ENCODE data around the gene OR51A2. TPM values are rescaled to one million over a fixed set of nuclear protein-coding genes. Genes with fewer than 3 reads are reported as not detected.

The OR51A2 gene
- total RNA-seq, 2 experiments from 2014 or later, result not detected

DNA sequence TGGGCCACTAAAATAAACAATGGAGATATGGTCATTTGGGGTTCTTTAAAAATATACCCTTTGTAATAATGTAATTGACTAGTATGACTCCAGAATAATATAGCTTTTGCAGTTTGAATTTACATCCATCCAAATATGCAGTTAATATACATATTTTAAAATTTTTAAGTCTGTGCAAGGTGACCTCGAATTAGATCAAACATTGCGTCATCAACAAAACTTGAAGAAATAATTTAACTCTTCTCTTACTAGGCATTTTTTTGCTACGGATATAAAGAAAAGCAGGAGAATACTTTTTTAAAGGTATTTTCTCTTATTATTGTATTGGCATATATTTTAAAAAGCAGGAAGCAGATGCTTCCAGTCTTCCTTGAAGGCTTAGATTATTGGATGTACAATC is 18.8 kb downstream of the OR51A2 start:
- Mint-ChIP-seq H3K27me3 (peaks cover 8% of the 10 kb centered on the region), H3K9me3 (peaks cover 5% of the 10 kb centered on the region), H3K4me3 (no peak overlapping the region), H3K36me3 (ENCODE audit: low read depth) (no peaks in the 10 kb centered on the region), H3K4me1 (ENCODE audit: low read depth) (no peaks in the 10 kb centered on the region), H3K27ac (no peak overlapping the region)
- Histone ChIP-seq H3K36me3 (ENCODE audit: insufficient read depth, low read length) (no peaks in the 10 kb centered on the region), H3K27ac (ENCODE audit: low read depth in 1 of 2, low read length in 2 of 2) (no peak overlapping the region), H3K27me3 (ENCODE audit: control insufficient read depth in 1 of 2, insufficient read depth in 2 of 2, low read length in 2 of 2) (no peaks in the 10 kb centered on the region), H3K4me3 (ENCODE audit: low read length) (no peak overlapping the region), H3K9me3 (ENCODE audit: control insufficient read depth in 1 of 2, insufficient read depth in 1 of 2, low read length in 2 of 2) (no peaks in the 10 kb centered on the region), H3K4me1 (ENCODE audit: insufficient read depth, low read length) (no peaks in the 10 kb centered on the region)
- CTCF ChIA-PET, result no interaction called here
- ATAC-seq (ENCODE audit: poor library complexity) (no peak), DNase-seq (no peak)
- POLR2A ChIA-PET, result no interaction called here
- intact Hi-C loops (cut with DNase I, micrococcal nuclease), result no loop called here
- TF ChIP-seq, protein P1, sequence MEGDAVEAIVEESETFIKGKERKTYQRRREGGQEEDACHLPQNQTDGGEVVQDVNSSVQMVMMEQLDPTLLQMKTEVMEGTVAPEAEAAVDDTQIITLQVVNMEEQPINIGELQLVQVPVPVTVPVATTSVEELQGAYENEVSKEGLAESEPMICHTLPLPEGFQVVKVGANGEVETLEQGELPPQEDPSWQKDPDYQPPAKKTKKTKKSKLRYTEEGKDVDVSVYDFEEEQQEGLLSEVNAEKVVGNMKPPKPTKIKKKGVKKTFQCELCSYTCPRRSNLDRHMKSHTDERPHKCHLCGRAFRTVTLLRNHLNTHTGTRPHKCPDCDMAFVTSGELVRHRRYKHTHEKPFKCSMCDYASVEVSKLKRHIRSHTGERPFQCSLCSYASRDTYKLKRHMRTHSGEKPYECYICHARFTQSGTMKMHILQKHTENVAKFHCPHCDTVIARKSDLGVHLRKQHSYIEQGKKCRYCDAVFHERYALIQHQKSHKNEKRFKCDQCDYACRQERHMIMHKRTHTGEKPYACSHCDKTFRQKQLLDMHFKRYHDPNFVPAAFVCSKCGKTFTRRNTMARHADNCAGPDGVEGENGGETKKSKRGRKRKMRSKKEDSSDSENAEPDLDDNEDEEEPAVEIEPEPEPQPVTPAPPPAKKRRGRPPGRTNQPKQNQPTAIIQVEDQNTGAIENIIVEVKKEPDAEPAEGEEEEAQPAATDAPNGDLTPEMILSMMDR (IDR thresholded peaks at IDR 0.05), result no peak

- TF ChIP-seq, protein P1 (IDR thresholded peaks at IDR 0.05), result no peak
- intact Hi-C loops (cut with DNase I, micrococcal nuclease), result no loop called here
- Mint-ChIP-seq H3K9me3 (peaks cover 5% of the 10 kb centered on the region), H3K27me3 (no peaks in the 10 kb centered on the region), H3K27ac (no peak overlapping the region), H3K4me3 (no peak overlapping the region), H3K4me1 (ENCODE audit: low read depth) (no peaks in the 10 kb centered on the region), H3K36me3 (ENCODE audit: low read depth) (no peaks in the 10 kb centered on the region)
- no peak for ATAC-seq (ENCODE audit: poor library complexity)
- H3K36me3 ChIP-seq (ENCODE audit: insufficient read depth, low read length), result no peaks in the 10 kb centered on the region
- POLR2A ChIA-PET, result no interaction called here
- H3K9me3 ChIP-seq (ENCODE audit: control insufficient read depth in 1 of 2, insufficient read depth in 1 of 2, low read length in 2 of 2), result no peaks in the 10 kb centered on the region
- DNase-seq, result no peak
- H3K27me3 ChIP-seq (ENCODE audit: control insufficient read depth in 1 of 2, insufficient read depth in 2 of 2, low read length in 2 of 2), result no peaks in the 10 kb centered on the region
- CTCF ChIA-PET, result no interaction called here
- H3K4me3 ChIP-seq (ENCODE audit: low read length), result no peak overlapping the region
- H3K27ac ChIP-seq (ENCODE audit: low read depth in 1 of 2, low read length in 2 of 2), result no peak overlapping the region
- H3K4me1 ChIP-seq (ENCODE audit: insufficient read depth, low read length), result no peaks in the 10 kb centered on the region
Observed at GRCh38 chr11:4932751-4933150, 22.8 kb downstream of the OR51A2 start.

GRCh38 chr11:4926608-4927007 is 28.9 kb downstream of the OR51A2 start:
- H3K27me3 ChIP-seq (ENCODE audit: control insufficient read depth in 1 of 2, insufficient read depth in 2 of 2, low read length in 2 of 2), result no peaks in the 10 kb centered on the region
- no peak for ATAC-seq (ENCODE audit: poor library complexity)
- no peaks in the 10 kb centered on the region for H3K4me1 Mint-ChIP-seq (ENCODE audit: low read depth)
- H3K36me3 Mint-ChIP-seq (ENCODE audit: low read depth), result no peaks in the 10 kb centered on the region
- H3K4me3 Mint-ChIP-seq, result no peak overlapping the region
- no peak for DNase-seq
- peaks cover 8% of the 10 kb centered on the region for H3K27me3 Mint-ChIP-seq
- intact Hi-C loops (cut with DNase I, micrococcal nuclease), result no loop called here
- H3K36me3 ChIP-seq (ENCODE audit: insufficient read depth, low read length), result no peaks in the 10 kb centered on the region
- ChIA-PET CTCF (no interaction called here), POLR2A (no interaction called here)
- H3K9me3 Mint-ChIP-seq, result no peaks in the 10 kb centered on the region
- no peaks in the 10 kb centered on the region for H3K4me1 ChIP-seq (ENCODE audit: insufficient read depth, low read length)
- peaks cover 0 to 4% of the 10 kb centered on the region in 2 experiments for H3K9me3 ChIP-seq (ENCODE audit: control insufficient read depth in 1 of 2, insufficient read depth in 1 of 2, low read length in 2 of 2)
- TF ChIP-seq, protein P1 (IDR thresholded peaks at IDR 0.05), result no peak
- no peak overlapping the region for H3K4me3 ChIP-seq (ENCODE audit: low read length)
- no peak overlapping the region for H3K27ac Mint-ChIP-seq
- no peak overlapping the region for H3K27ac ChIP-seq (ENCODE audit: low read depth in 1 of 2, low read length in 2 of 2)

Measured in CD4-positive, alpha-beta T cell (primary cell).